ACHN (cell line): ENCODE results near the gene RAD51B.
"Not testable (repeated sequence)": the region's sequence is repeated elsewhere in the genome, so short reads cannot be mapped to it uniquely, and the experiment has no call there.

Source experiments
- DNase-seq: peaks from one replicate; pipeline ENCODE4 v3.0.0-alpha.2; 2015
- in situ Hi-C: cut with HindIII; loops from 2 replicates; pipeline ENCODE4 v1.10.0; 2017; ENCODE audit warnings: low sequenced_read_pairs, low pct_ligation_motif_present, low pct_unique_long_range_greater_than_20kb

Gene RAD51B

GRCh38 chr14:67963545-67963944 is 144.0 kb downstream of the RAD51B start:
- in situ Hi-C loops: no loop called here
- DNase-seq: no peak

GRCh38 chr14:67963960-67964812 is 144.6 kb downstream of the RAD51B start:
- in situ Hi-C loops: no loop called here
- no peak for DNase-seq

- DNase-seq: no peak
- in situ Hi-C loops: no loop called here
Measured at GRCh38 chr14:67965696-67966095, 146.1 kb downstream of the RAD51B start.

GRCh38 chr14:67967206-67967605 is 147.6 kb downstream of the RAD51B start:
- in situ Hi-C loops: no loop called here
- no peak for DNase-seq

- DNase-seq, in situ Hi-C loops: not testable (repeated sequence)
Measured at GRCh38 chr14:67967970-67968369, 148.4 kb downstream of the RAD51B start.

- no peak for DNase-seq
- in situ Hi-C loops: no loop called here
Measured at GRCh38 chr14:67970923-67971322, 151.3 kb downstream of the RAD51B start.

- in situ Hi-C loops: no loop called here
- DNase-seq: no peak
Measured at GRCh38 chr14:67971627-67972625, 152.3 kb downstream of the RAD51B start.

GRCh38 chr14:67973436-67973835 is 153.9 kb downstream of the RAD51B start:
- no peak for DNase-seq
- in situ Hi-C loops: no loop called here

GRCh38 chr14:67975470-67975869 is 155.9 kb downstream of the RAD51B start:
- DNase-seq: no peak
- in situ Hi-C loops: no loop called here

- in situ Hi-C loops: no loop called here
- no peak for DNase-seq
Measured at GRCh38 chr14:67977434-67978034, 158.0 kb downstream of the RAD51B start.

- in situ Hi-C loops: no loop called here
- no peak for DNase-seq
Measured at GRCh38 chr14:67978749-67979148, 159.2 kb downstream of the RAD51B start.

GRCh38 chr14:67982711-67983608 is 163.4 kb downstream of the RAD51B start:
- in situ Hi-C loops: no loop called here
- no peak for DNase-seq

GRCh38 chr14:67984274-67984673 is 164.7 kb downstream of the RAD51B start:
- DNase-seq: no peak
- in situ Hi-C loops: no loop called here

GRCh38 chr14:67986131-67986841 is 166.7 kb downstream of the RAD51B start:
- in situ Hi-C loops: no loop called here
- DNase-seq: no peak

GRCh38 chr14:67987606-67988005 is 168.0 kb downstream of the RAD51B start:
- no peak for DNase-seq
- in situ Hi-C loops: no loop called here

- DNase-seq, in situ Hi-C loops: not testable (repeated sequence)
Measured at GRCh38 chr14:67988210-67988609, 168.6 kb downstream of the RAD51B start.

GRCh38 chr14:67990576-67990975 is 171.0 kb downstream of the RAD51B start:
- DNase-seq: no peak
- in situ Hi-C loops: no loop called here
